ENCODE data around the gene CCDC177.

Gene CCDC177

GRCh38 chr14:69525896-69526295 lies 48.8 kb downstream of the CCDC177 start:
- no peak for DNase-seq

- no peak for DNase-seq
These were observed 52.6 kb downstream of the CCDC177 start for GRCh38 chr14:69522026-69522425.

All from activated CD8-positive, alpha-beta memory T cell treated with anti-CD3 and anti-CD28 coated beads, Interleukin-2, amount 50 U/mL, for 4 hours (primary cell).